Neural progenitor cell (in vitro differentiated cells): ENCODE measurements around the gene UBE2F. TPM values are rescaled to one million over a fixed set of nuclear protein-coding genes. Genes with fewer than 3 reads are reported as not detected.
A peak's percentile ranks its signal among the peaks of the same experiment; 100 is the strongest.

Source experiments
- DNase-seq: peaks from one replicate; pipeline ENCODE4 v3.0.0-alpha.2; 2016; ENCODE audit warnings: low spot score
- H2AFZ ChIP-seq: fragments of 200-600 bp; sonication (generic); replicated peaks from 2 replicates; pipeline ENCODE4 v1.6.1; 2016; ENCODE audit warnings: antibody characterized with exemption
- H3F3A ChIP-seq: fragments of 200-600 bp; sonication (generic); 2 replicates; pipeline ENCODE4 v1.6.1; 2016; ENCODE audit warnings: antibody characterized with exemption, low read depth
- H3K27ac ChIP-seq: fragments of 200-600 bp; sonication (generic); 2 replicates; pipeline ENCODE4 v1.5.1; 2016; ENCODE audit warnings: mild to moderate bottlenecking
- H3K27me3 ChIP-seq: fragments of 200-600 bp; sonication (generic); 2 replicates; pipeline ENCODE4 v1.6.1; 2016; ENCODE audit warnings: mild to moderate bottlenecking, moderate library complexity
- H3K36me3 ChIP-seq: fragments of 200-600 bp; sonication (generic); 2 replicates; pipeline ENCODE4 v1.5.1; 2016
- H3K4me1 ChIP-seq: fragments of 200-600 bp; sonication (generic); 2 replicates; pipeline ENCODE4 v1.6.1; 2016; ENCODE audit warnings: mixed run types
- H3K4me2 ChIP-seq: fragments of 200-600 bp; sonication (generic); 2 replicates; pipeline ENCODE4 v1.6.1; 2016
- H3K4me3 ChIP-seq: fragments of 200-600 bp; sonication (generic); 2 replicates; pipeline ENCODE4 v1.5.1; 2016
- H3K79me2 ChIP-seq: fragments of 200-600 bp; sonication (generic); 2 replicates; pipeline ENCODE4 v1.6.1; 2016; ENCODE audit warnings: low read depth
- H3K9ac ChIP-seq: fragments of 200-600 bp; sonication (generic); 2 replicates; pipeline ENCODE4 v1.6.1; 2016
- H3K9me3 ChIP-seq: fragments of 200-600 bp; sonication (generic); 2 replicates; pipeline ENCODE4 v1.5.1; 2016; ENCODE audit warnings: low read depth
- H4K20me1 ChIP-seq: fragments of 200-600 bp; sonication (generic); 2 replicates; pipeline ENCODE4 v1.6.1; 2016; ENCODE audit warnings: low read depth
- H3K27ac Mint-ChIP-seq: 3 replicates; pipeline ENCODE4 v1.8.0; 2021; ENCODE audit warnings: mixed read lengths
- H3K27me3 Mint-ChIP-seq: 2 replicates; pipeline ENCODE4 v1.8.0; 2022; ENCODE audit warnings: low read depth, mild to moderate bottlenecking, inconsistent platforms, moderate library complexity, mixed read lengths; ENCODE audit not compliant: insufficient read depth
- H3K36me3 Mint-ChIP-seq: 3 replicates; pipeline ENCODE4 v1.8.0; 2021; ENCODE audit warnings: mixed read lengths
- H3K4me1 Mint-ChIP-seq: 3 replicates; pipeline ENCODE4 v1.8.0; 2021; ENCODE audit warnings: mixed read lengths
- H3K4me3 Mint-ChIP-seq: 3 replicates; pipeline ENCODE4 v1.8.0; 2021; ENCODE audit warnings: mild to moderate bottlenecking, moderate library complexity, mixed read lengths
- H3K9me3 Mint-ChIP-seq: 3 replicates; pipeline ENCODE4 v1.8.0; 2020; ENCODE audit warnings: mixed read lengths
- CTCF ChIP-seq: fragments of 200-600 bp; sonication (generic); IDR thresholded peaks from 2 replicates; pipeline ENCODE4 v1.5.1; 2017; ENCODE audit warnings: antibody characterized with exemption, mild to moderate bottlenecking
- EZH2 ChIP-seq: fragments of 200-600 bp; sonication (generic); IDR thresholded peaks from 2 replicates; pipeline ENCODE4 v1.6.1; 2017; ENCODE audit warnings: antibody characterized with exemption, mild to moderate bottlenecking, moderate library complexity
- EZH2phosphoT487 ChIP-seq: fragments of 200-600 bp; sonication (generic); IDR thresholded peaks from 2 replicates; pipeline ENCODE4 v1.6.1; 2017; ENCODE audit warnings: antibody characterized with exemption
- total RNA-seq: library from RNA; depleted of rRNA; stranded (reverse); fragments of >200 nt; gene quantifications from 2 replicates; pipeline ENCODE4 v1.2.3, GENCODE V29; 2015; ENCODE audit warnings: low replicate concordance

The UBE2F gene
- total RNA-seq, 1 donor from 2014 or later, result 77.4 TPM

- H3K36me3 Mint-ChIP-seq, result peaks cover 27% of the 10 kb centered on the region
- no peak overlapping the region for H3K27ac ChIP-seq
- H3K27me3 ChIP-seq, result no peaks in the 10 kb centered on the region
- H3K9ac ChIP-seq, result no peak overlapping the region
- no peak overlapping the region for H2AFZ ChIP-seq
- TF ChIP-seq EZH2, result no peak
- no peak for TF ChIP-seq CTCF
- no peak for TF ChIP-seq EZH2phosphoT487
- DNase-seq, result no peak
- H4K20me1 ChIP-seq, result peaks cover 2% of the 10 kb centered on the region
- H3K4me2 ChIP-seq, result no peak overlapping the region
- H3K36me3 ChIP-seq, result no peaks in the 10 kb centered on the region
- H3K4me3 ChIP-seq, result no peak overlapping the region
- no peaks in the 10 kb centered on the region for H3K9me3 ChIP-seq
- H3K79me2 ChIP-seq, result peaks cover 44% of the 10 kb centered on the region
- H3K4me3 Mint-ChIP-seq, result peak overlapping the region; percentile 68
- H3K4me1 ChIP-seq, result no peaks in the 10 kb centered on the region
- H3K27me3 Mint-ChIP-seq, result peaks cover 2% of the 10 kb centered on the region
- peaks cover 9% of the 10 kb centered on the region for H3K9me3 Mint-ChIP-seq
- no peaks in the 10 kb centered on the region for H3F3A ChIP-seq
- H3K27ac Mint-ChIP-seq, result no peak overlapping the region
- H3K4me1 Mint-ChIP-seq, result peaks cover 8% of the 10 kb centered on the region
These were observed 20.5 kb downstream of the UBE2F start for GRCh38 chr2:237987268-237987667.

- no peaks in the 10 kb centered on the region for H3K9me3 ChIP-seq
- H2AFZ ChIP-seq, result no peak overlapping the region
- Mint-ChIP-seq H3K27ac (no peak overlapping the region), H3K27me3 (no peaks in the 10 kb centered on the region), H3K36me3 (peaks cover 24% of the 10 kb centered on the region), H3K4me1 (peaks cover 3% of the 10 kb centered on the region), H3K9me3 (peaks cover 1% of the 10 kb centered on the region), H3K4me3 (no peak overlapping the region)
- H3K9ac ChIP-seq, result no peak overlapping the region
- H3K4me2 ChIP-seq, result no peak overlapping the region
- H3K4me1 ChIP-seq, result no peaks in the 10 kb centered on the region
- H3K4me3 ChIP-seq, result no peak overlapping the region
- no peaks in the 10 kb centered on the region for H3K27me3 ChIP-seq
- no peaks in the 10 kb centered on the region for H4K20me1 ChIP-seq
- H3K36me3 ChIP-seq, result no peaks in the 10 kb centered on the region
- TF ChIP-seq EZH2, result no peak
- no peak for TF ChIP-seq EZH2phosphoT487
- no peak for TF ChIP-seq CTCF
- DNase-seq, result no peak
- H3K27ac ChIP-seq, result no peak overlapping the region
- no peaks in the 10 kb centered on the region for H3K79me2 ChIP-seq
- no peaks in the 10 kb centered on the region for H3F3A ChIP-seq
These were observed 26.9 kb downstream of the UBE2F start for GRCh38 chr2:237993701-237994100.

GRCh38 chr2:237995036-237995435 is 28.2 kb downstream of the UBE2F start:
- no peaks in the 10 kb centered on the region for H3K4me1 ChIP-seq
- H3K36me3 ChIP-seq, result peaks cover 4% of the 10 kb centered on the region
- H3K4me3 ChIP-seq, result no peak overlapping the region
- H3K27me3 ChIP-seq, result no peaks in the 10 kb centered on the region
- Mint-ChIP-seq H3K4me3 (no peak overlapping the region), H3K27ac (no peak overlapping the region), H3K36me3 (peaks cover 27% of the 10 kb centered on the region), H3K4me1 (no peaks in the 10 kb centered on the region), H3K9me3 (peaks cover 11% of the 10 kb centered on the region), H3K27me3 (no peaks in the 10 kb centered on the region)
- H3K4me2 ChIP-seq, result no peak overlapping the region
- DNase-seq, result no peak
- no peaks in the 10 kb centered on the region for H4K20me1 ChIP-seq
- no peak for TF ChIP-seq CTCF
- no peak for TF ChIP-seq EZH2
- no peak for TF ChIP-seq EZH2phosphoT487
- no peak overlapping the region for H3K9ac ChIP-seq
- no peak overlapping the region for H3K27ac ChIP-seq
- no peaks in the 10 kb centered on the region for H3K79me2 ChIP-seq
- H3F3A ChIP-seq, result no peaks in the 10 kb centered on the region
- no peak overlapping the region for H2AFZ ChIP-seq
- H3K9me3 ChIP-seq, result no peaks in the 10 kb centered on the region
